Osteoblast (primary cell): ENCODE data around the gene TMEM184A. TPM values are rescaled to one million over a fixed set of nuclear protein-coding genes. Genes with fewer than 3 reads are reported as not detected.

Source experiments
- DNase-seq: peaks from one replicate; pipeline ENCODE4 v3.0.0; 2011; ENCODE audit warnings: low spot score, mixed read lengths; ENCODE audit not compliant: insufficient read length; ENCODE audit errors: missing footprints
- H2AFZ ChIP-seq: 2 replicates; pipeline ENCODE4 v1.6.0; 2011; ENCODE audit warnings: mild to moderate bottlenecking, low read length
- H3K27ac ChIP-seq: 2 replicates; pipeline ENCODE4 v1.5.1; 2011; ENCODE audit warnings: mild to moderate bottlenecking, low read depth, low read length, moderate library complexity
- H3K27me3 ChIP-seq: 2 replicates; pipeline ENCODE4 v1.6.0; 2012; ENCODE audit warnings: mild to moderate bottlenecking, control low read depth, inconsistent platforms, low read length, moderate library complexity; ENCODE audit not compliant: insufficient read depth
- H3K36me3 ChIP-seq: 2 replicates; pipeline ENCODE4 v1.5.1; 2011; ENCODE audit warnings: mild to moderate bottlenecking, low read length, control low read depth, moderate library complexity; ENCODE audit not compliant: insufficient read depth
- H3K4me1 ChIP-seq: 2 replicates; pipeline ENCODE4 v1.5.1; 2011; ENCODE audit warnings: mild to moderate bottlenecking, low read length, control low read depth, moderate library complexity; ENCODE audit not compliant: insufficient read depth
- H3K4me2 ChIP-seq: 2 replicates; pipeline ENCODE4 v1.6.0; 2011; ENCODE audit warnings: mild to moderate bottlenecking, low read length; ENCODE audit not compliant: insufficient read depth
- H3K4me3 ChIP-seq: fragments of 200-600 bp; sonication (generic); 3 replicates; pipeline ENCODE4 v1.5.1; 2012; ENCODE audit warnings: mild to moderate bottlenecking, low read length, inconsistent platforms; ENCODE audit not compliant: insufficient read depth
- H3K79me2 ChIP-seq: 2 replicates; pipeline ENCODE4 v1.6.0; 2012; ENCODE audit warnings: mild to moderate bottlenecking, low read length, control low read depth, inconsistent platforms; ENCODE audit not compliant: insufficient read depth
- H3K9me3 ChIP-seq: 2 replicates; pipeline ENCODE4 v1.5.1; 2011; ENCODE audit warnings: low read depth, low read length, control low read depth
- H4K20me1 ChIP-seq: 2 replicates; pipeline ENCODE4 v1.6.0; 2012; ENCODE audit warnings: mild to moderate bottlenecking, low read length, control low read depth; ENCODE audit not compliant: insufficient read depth
- CTCF ChIP-seq: IDR thresholded peaks from 2 replicates; pipeline ENCODE4 v1.5.1; 2011; ENCODE audit warnings: mild to moderate bottlenecking, low read depth, low read length, moderate library complexity; ENCODE audit errors: extremely low read depth
- total RNA-seq: library from RNA; depleted of rRNA; stranded (reverse); fragments of >200 nt; gene quantifications from 2 replicates; pipeline ENCODE4 v1.2.3, GENCODE V29; 2012

Gene TMEM184A
- total RNA-seq, 1 donor = under 0.01 TPM

DNA sequence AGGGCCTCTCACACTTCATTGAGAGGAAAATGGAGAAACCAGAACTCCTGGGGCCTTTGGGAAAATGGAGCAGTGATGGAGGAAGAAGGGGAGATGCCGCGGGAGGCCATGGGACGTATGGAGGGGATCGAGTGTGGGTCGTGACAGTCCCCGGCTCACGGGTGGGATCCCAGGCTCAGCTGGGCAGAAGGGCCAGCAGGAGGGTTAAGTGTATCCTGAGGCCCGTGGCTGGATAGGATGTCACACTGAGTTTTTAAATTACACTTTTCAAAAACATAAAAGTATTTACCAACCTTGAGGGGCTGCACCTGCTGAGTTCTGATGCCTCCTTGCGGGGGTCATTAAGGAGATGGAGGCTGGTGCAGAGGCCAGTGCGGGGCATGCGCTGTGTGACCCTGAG, 41.8 kb upstream of the TMEM184A start:
- Histone ChIP-seq H3K4me1 (no peaks in the 10 kb centered on the region), H2AFZ (no peak overlapping the region)

DNA sequence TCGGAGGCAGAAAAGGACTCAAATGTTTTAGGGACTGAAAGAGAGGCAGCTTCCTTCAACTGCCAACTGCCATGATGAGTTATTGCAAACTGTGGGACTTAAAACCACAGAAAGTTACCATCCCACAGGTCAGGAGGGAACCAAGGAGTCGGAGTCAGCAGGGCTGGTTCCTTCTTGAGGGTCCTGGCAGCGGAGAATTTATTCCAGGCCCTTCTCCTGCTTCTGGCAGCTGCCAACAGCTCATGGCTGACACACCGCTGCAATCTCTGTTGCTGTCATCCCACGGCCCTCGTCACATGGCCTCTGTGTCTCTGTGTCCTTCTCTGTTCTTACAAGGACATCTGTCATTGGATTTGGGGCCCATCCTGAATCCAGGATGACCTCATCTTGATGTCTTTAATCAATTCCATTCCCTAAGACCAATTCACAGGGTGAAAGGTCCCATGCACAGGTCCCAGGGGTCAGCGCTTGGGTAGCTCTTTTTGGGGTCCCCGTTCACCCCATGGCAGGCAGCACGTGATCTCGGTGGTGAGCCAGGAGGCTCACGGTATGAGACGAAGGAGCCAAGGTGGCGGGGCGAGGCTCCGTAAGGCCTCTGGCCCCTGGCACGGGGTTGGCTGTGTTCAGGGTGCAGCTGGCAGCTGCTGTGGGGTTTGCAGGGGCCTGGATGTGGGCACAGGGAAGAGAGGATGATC, 41.2 kb upstream of the TMEM184A start:
- Histone ChIP-seq H2AFZ (no peak overlapping the region), H3K4me1 (no peaks in the 10 kb centered on the region), H3K27me3 (peaks cover 32% of the 10 kb centered on the region), H4K20me1 (no peaks in the 10 kb centered on the region), H3K9me3 (no peaks in the 10 kb centered on the region), H3K27ac (no peak overlapping the region), H3K36me3 (no peaks in the 10 kb centered on the region), H3K79me2 (no peaks in the 10 kb centered on the region), H3K4me2 (no peak overlapping the region), H3K4me3 (no peak overlapping the region)
- peak; percentile 64 for DNase-seq
- no peak for TF ChIP-seq CTCF

More for the DNA sequence above, 41.8 kb upstream of the TMEM184A start:
- H3K79me2 ChIP-seq = no peaks in the 10 kb centered on the region
- no peak for TF ChIP-seq CTCF
- no peak overlapping the region for H3K4me3 ChIP-seq
- no peaks in the 10 kb centered on the region for H4K20me1 ChIP-seq
- H3K36me3 ChIP-seq = no peaks in the 10 kb centered on the region
- H3K4me2 ChIP-seq = no peak overlapping the region
- peaks cover 30% of the 10 kb centered on the region for H3K27me3 ChIP-seq
- peak; percentile 56 for DNase-seq
- no peaks in the 10 kb centered on the region for H3K9me3 ChIP-seq
- H3K27ac ChIP-seq = no peak overlapping the region

- H3K27me3 ChIP-seq = peaks cover 34% of the 10 kb centered on the region
- H3K4me3 ChIP-seq = no peak overlapping the region
- no peaks in the 10 kb centered on the region for H3K9me3 ChIP-seq
- H3K79me2 ChIP-seq = no peaks in the 10 kb centered on the region
- H2AFZ ChIP-seq = no peak overlapping the region
- no peak overlapping the region for H3K4me2 ChIP-seq
- no peak overlapping the region for H3K27ac ChIP-seq
- DNase-seq = peak; percentile 37
- H4K20me1 ChIP-seq = no peaks in the 10 kb centered on the region
- TF ChIP-seq CTCF = no peak
- H3K36me3 ChIP-seq = no peaks in the 10 kb centered on the region
- no peaks in the 10 kb centered on the region for H3K4me1 ChIP-seq
These were observed 40.4 kb upstream of the TMEM184A start for GRCh38 chr7:1596181-1597043.

DNA sequence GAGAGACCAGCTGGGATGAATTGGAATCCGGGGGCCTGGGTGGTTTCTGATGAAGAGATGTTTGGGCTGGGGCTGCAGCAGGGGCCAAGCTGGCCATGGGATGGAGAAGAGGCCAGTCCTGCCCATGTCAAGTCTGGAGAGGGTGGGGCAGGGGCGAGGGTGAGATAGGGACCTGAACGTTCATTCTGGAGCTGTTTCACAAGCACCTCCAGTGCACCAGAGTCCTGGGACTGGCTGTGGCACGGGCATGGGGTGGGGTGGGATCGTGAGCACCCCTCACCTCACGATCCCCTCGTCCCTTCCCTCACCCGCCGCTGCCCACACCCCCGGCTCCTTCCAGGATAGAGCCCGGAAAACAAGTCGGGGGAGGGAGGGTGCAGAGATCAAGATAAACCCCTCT, 39.6 kb upstream of the TMEM184A start:
- TF ChIP-seq CTCF = no peak
- H3K27me3 ChIP-seq = peaks cover 41% of the 10 kb centered on the region
- H3K4me1 ChIP-seq = no peaks in the 10 kb centered on the region
- H3K9me3 ChIP-seq = no peaks in the 10 kb centered on the region
- DNase-seq = no peak
- H3K79me2 ChIP-seq = no peaks in the 10 kb centered on the region
- no peak overlapping the region for H3K4me3 ChIP-seq
- H2AFZ ChIP-seq = no peak overlapping the region
- no peak overlapping the region for H3K4me2 ChIP-seq
- H3K36me3 ChIP-seq = no peaks in the 10 kb centered on the region
- no peak overlapping the region for H3K27ac ChIP-seq
- no peaks in the 10 kb centered on the region for H4K20me1 ChIP-seq
